ENCODE data around the gene KCND3. TPM values are rescaled to one million over a fixed set of nuclear protein-coding genes. Genes with fewer than 3 reads are reported as not detected.

The KCND3 gene
- total RNA-seq, 1 donor from 2014 or later = 19.8 TPM

GRCh38 chr1:111963985-111964738 is 25.3 kb downstream of the KCND3 start:
- DNase-seq (peak; percentile 55), ATAC-seq (peak; percentile 34)
- intact Hi-C loops (cut with micrococcal nuclease) = no loop called here

DNA sequence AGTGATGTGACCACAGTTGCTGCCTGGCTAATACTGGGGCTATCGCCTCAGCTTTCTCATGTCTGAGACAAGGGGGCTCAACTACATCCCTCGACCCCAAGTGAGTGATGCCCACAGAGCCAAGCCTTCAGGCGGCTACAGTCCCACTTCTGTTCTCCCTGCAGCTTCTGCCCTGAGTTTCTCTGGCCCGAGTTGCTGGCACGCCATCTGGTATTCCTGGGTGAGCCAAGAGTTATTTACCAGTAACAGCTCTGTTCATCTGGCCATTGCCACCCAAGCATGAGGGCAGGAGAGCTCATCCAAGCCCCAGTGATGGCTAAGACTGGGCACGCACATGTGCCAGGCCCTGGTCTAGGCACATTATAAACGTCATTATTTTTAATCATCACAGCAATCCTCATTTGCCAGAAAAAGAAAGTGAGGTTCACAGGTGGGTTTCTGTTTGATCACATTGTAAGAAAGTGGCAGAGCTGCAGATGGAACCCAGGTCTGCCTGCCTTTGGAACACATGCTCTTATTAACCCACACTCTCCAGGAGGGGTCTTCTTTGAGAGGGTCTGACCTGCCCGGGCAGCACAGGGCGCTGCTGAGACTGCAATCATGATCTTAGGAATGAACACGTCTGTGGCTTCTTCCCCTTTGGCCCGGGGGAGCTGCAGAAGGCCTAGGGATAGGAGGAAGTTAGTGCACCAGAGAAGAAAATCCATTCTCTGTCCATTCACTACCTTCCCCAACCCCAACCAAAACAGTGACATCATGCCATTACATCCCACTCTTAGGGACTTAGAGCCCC is 27.5 kb downstream of the KCND3 start:
- DNase-seq (peak; percentile 65), ATAC-seq (peak; percentile 70)
- intact Hi-C loops (cut with micrococcal nuclease) = no loop called here

- peak; percentile 71 for ATAC-seq
- intact Hi-C loops (cut with micrococcal nuclease) = no loop called here
These were observed 28.5 kb downstream of the KCND3 start for GRCh38 chr1:111961016-111961415.

DNA sequence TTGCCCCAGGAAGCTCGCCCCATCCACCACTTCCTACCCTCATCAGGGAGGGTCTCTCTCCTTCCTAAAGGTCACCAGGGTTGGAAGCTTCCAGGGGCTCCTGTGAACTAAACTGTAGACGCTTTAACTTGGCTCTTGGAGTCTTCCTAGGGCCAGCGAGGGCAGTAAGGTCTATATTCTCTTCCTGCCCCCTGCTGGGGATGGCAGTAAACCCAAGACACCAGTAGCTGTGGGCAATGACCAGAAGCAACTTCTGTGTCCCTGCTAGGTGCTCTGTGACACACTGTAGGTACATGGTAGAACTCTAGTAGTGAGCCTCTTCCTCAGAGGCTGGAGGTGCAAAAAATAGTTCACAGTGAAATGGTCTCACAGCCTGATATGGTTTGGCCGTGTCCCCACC is 30.0 kb downstream of the KCND3 start:
- intact Hi-C loops (cut with micrococcal nuclease) = no loop called here
- ATAC-seq (no peak), DNase-seq (no peak)

More at GRCh38 chr1:111961016-111961415, 28.5 kb downstream of the KCND3 start:
- peak; percentile 54 for DNase-seq

- intact Hi-C loops (cut with micrococcal nuclease) = no loop called here
- no peak for DNase-seq
These were observed 30.6 kb downstream of the KCND3 start for GRCh38 chr1:111958851-111959250.

GRCh38 chr1:111958075-111958474 is 31.4 kb downstream of the KCND3 start:
- intact Hi-C loops (cut with micrococcal nuclease) = no loop called here
- no peak for ATAC-seq
- no peak for DNase-seq

More at GRCh38 chr1:111958851-111959250, 30.6 kb downstream of the KCND3 start:
- ATAC-seq = peak; percentile 43

GRCh38 chr1:111956155-111956771 is 33.2 kb downstream of the KCND3 start:
- DNase-seq = no peak
- no peak for ATAC-seq
- intact Hi-C loops (cut with micrococcal nuclease) = no loop called here

DNA sequence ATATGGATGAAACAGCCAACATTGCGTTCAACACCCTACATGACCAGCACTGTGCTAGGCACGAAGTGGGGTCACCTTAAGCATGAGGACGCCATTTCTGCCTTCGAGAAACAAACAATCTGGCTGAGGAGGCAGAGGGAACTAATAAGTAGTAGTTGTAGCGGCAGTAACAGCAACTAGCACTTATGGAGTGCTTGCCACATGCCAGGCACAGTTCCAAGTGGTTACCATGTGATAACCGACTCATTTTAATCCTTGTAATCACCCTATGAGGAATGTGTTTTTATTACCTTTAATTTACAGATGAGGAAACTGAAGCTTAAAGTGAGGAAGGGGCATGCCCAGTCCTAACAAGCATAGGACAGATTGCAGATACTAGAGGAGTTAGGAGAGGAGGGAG is 33.7 kb downstream of the KCND3 start:
- intact Hi-C loops (cut with micrococcal nuclease) = no loop called here
- peak; percentile 45 for ATAC-seq
- DNase-seq = peak; percentile 45

DNA sequence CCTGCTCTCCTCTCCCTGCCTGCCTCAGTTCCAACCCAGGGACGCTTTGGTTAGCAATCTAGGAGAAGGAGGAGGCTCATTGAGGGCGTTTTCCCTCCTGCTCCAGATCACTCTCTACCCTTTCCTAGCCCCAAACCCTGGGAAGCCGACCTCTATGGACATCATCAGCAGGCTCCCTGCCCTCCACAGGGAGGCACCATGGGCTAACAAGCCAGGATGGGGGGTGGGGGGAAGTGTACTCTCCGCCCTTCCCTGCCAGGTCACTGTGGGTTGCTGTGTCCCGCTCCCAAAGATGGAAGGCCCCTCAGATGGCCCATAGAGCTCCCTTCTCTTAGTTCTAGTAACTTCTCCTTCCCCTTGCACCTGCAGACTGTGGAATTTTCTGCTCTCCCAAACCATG is 35.7 kb downstream of the KCND3 start:
- intact Hi-C loops (cut with micrococcal nuclease) = no loop called here
- no peak for ATAC-seq

GRCh38 chr1:111952125-111952657 is 37.3 kb downstream of the KCND3 start:
- no peak for DNase-seq
- no peak for ATAC-seq
- intact Hi-C loops (cut with micrococcal nuclease) = no loop called here

More for the DNA sequence above, 35.7 kb downstream of the KCND3 start:
- DNase-seq = no peak

- intact Hi-C loops (cut with micrococcal nuclease) = no loop called here
- ATAC-seq (peak; percentile 90), DNase-seq (peak; percentile 76)
These were observed 41.0 kb downstream of the KCND3 start for GRCh38 chr1:111948209-111949171.

- intact Hi-C loops (cut with micrococcal nuclease) = no loop called here
- ATAC-seq = peak; percentile 82
- DNase-seq = peak; percentile 78
These were observed 45.4 kb downstream of the KCND3 start for GRCh38 chr1:111943846-111944749.

DNA sequence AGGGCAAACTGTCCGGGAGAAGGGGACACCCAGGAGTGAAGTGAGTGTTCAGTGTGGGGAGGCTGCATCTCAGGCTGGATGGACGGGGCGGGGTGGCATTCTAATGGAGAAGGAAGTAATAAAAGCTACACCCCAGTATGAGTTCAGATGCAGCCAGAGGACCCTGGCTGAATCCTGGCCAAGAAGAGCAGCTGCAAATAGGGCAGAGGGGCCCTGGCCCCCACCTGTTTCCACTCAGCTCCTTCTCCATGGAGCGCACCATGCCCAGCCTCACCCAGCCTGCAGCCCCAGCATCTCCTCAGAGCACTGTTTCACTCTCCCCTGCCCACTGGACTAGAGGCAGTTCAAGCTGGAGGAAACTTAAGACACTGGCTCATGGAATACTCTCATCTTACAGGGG is 46.4 kb downstream of the KCND3 start:
- ATAC-seq (no peak), DNase-seq (no peak)
- intact Hi-C loops (cut with micrococcal nuclease) = no loop called here

- DNase-seq = no peak
- ATAC-seq = no peak
- intact Hi-C loops (cut with micrococcal nuclease) = no loop called here
These were observed 50.9 kb downstream of the KCND3 start for GRCh38 chr1:111938536-111938935.

- DNase-seq = no peak
- intact Hi-C loops (cut with micrococcal nuclease) = no loop called here
- no peak for ATAC-seq
These were observed 51.3 kb downstream of the KCND3 start for GRCh38 chr1:111938123-111938522.

GRCh38 chr1:111937147-111937725 is 52.2 kb downstream of the KCND3 start:
- ATAC-seq (peak; percentile 18), DNase-seq (no peak)
- intact Hi-C loops (cut with micrococcal nuclease) = no loop called here

GRCh38 chr1:111934106-111934852 is 55.2 kb downstream of the KCND3 start:
- DNase-seq = no peak
- no peak for ATAC-seq
- intact Hi-C loops (cut with micrococcal nuclease) = no loop called here
